ENCODE measurements around the gene NDUFA8. TPM values are rescaled to one million over a fixed set of nuclear protein-coding genes. Genes with fewer than 3 reads are reported as not detected.

Gene NDUFA8
- total and polyA plus RNA-seq, 2 experiments from 2014 or later: 36.6 to 144 TPM

GRCh38 chr9:122135529-122135859, 24.1 kb downstream of the NDUFA8 start (continued):
- TF ChIP-seq ZNF462 (CRISPR knock-in tag; IDR thresholded peaks at IDR 0.05): no peak

DNA sequence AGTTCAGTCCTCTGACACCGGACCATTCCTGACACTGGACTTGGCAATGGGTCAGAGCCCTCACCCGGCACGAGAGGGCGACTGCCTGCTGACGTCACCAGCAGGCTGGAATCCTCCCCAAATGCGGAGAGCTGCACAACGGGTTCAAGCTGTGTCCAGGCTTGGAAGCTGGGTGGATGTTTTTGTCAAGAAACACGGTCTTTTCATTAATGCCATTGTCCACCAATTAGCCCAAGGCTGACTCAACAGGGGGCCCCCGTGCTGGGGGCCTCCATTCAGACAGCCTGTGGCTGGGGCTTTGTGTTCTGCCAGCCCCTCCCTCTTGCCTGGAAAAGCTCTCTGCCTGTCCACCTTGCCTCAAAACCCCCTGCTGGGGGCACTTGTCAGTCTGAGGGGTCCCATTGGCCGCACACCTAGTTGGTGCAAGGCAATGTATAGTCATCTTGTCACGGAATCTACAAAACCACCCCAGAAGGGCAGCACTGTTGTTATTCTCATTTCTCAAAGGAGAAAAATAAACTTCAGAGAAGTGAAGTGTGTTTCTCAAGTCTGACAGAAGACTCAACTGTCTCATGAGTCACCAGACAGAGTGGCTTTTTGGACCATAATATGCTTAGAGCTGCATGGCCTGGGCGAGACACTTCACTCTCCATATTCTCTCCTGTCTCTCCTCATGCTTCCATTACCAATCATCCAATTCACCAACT, 24.6 kb downstream of the NDUFA8 start:
- Histone ChIP-seq H3K4me1 (ENCODE audit: insufficient read depth) (peaks cover 44% of the 10 kb centered on the region), H3F3A (replicated peaks; ENCODE audit: low read depth) (no peaks in the 10 kb centered on the region), H3K4me2 (peak overlapping the region; percentile 71), H3K36me3 (ENCODE audit: insufficient read depth) (no peaks in the 10 kb centered on the region), H3K27me3 (ENCODE audit: insufficient read depth) (peaks cover 11% of the 10 kb centered on the region; the same call in 1 of the 2 replicates), H3K9me2 (ENCODE audit: insufficient read depth) (0 out of 2 replicates have a peak, but pooled peaks cover 3% of the 10 kb centered on the region), H2AFZ (peak overlapping the region; percentile 63), H3K4me3 (peak overlapping the region; percentile 33; the same call in 1 of the 2 replicates), H4K20me1 (replicated peaks; ENCODE audit: insufficient read depth) (no peaks in the 10 kb centered on the region), H3K79me2 (replicated peaks; ENCODE audit: insufficient read depth) (no peaks in the 10 kb centered on the region), H3K27ac (ENCODE audit: low read depth) (no peak overlapping the region)
- H3K27ac Mint-ChIP-seq: no peak overlapping the region
- no peak for TF ChIP-seq NANOG (IDR thresholded peaks at IDR 0.05; ENCODE audit: borderline replicate concordance)
- peak; percentile 90 for TF ChIP-seq CREB1 (CRISPR knock-in tag; IDR thresholded peaks at IDR 0.05; ENCODE audit: low read depth)
- 0 out of 4 replicates have a peak, but pooled peaks of 1 of the 2 experiments have one; percentile 25 for TF ChIP-seq CTCF (conservative IDR thresholded peaks at IDR 0.05; ENCODE audit: low read depth in 2 of 2)
- H3K9me3 Mint-ChIP-seq: no peaks in the 10 kb centered on the region
- H3K4me1 Mint-ChIP-seq: peaks cover 38% of the 10 kb centered on the region
- no peak overlapping the region for H3K4me3 Mint-ChIP-seq
- peaks cover 20% of the 10 kb centered on the region for H3K27me3 Mint-ChIP-seq (ENCODE audit: insufficient read depth, low read depth, poor library complexity)
- no peaks in the 10 kb centered on the region for H3K36me3 Mint-ChIP-seq (ENCODE audit: low read depth)
- ATAC-seq (peak; percentile 50), DNase-seq (ENCODE audit: low spot score) (peak; percentile 41)

Data from GM23338 (cell line).